Stimulated activated naive CD4-positive, alpha-beta T cell (primary cell): ENCODE data around the gene ARHGEF35.
"Not testable (repeated sequence)": the region's sequence is repeated elsewhere in the genome, so short reads cannot be mapped to it uniquely, and the experiment has no call there.

Experiments used
- DNase-seq, 6 experiments: peaks; one replicate each; lab custom pipeline; 2025; lab: John Stamatoyannopoulos, UW

The ARHGEF35 gene

DNA sequence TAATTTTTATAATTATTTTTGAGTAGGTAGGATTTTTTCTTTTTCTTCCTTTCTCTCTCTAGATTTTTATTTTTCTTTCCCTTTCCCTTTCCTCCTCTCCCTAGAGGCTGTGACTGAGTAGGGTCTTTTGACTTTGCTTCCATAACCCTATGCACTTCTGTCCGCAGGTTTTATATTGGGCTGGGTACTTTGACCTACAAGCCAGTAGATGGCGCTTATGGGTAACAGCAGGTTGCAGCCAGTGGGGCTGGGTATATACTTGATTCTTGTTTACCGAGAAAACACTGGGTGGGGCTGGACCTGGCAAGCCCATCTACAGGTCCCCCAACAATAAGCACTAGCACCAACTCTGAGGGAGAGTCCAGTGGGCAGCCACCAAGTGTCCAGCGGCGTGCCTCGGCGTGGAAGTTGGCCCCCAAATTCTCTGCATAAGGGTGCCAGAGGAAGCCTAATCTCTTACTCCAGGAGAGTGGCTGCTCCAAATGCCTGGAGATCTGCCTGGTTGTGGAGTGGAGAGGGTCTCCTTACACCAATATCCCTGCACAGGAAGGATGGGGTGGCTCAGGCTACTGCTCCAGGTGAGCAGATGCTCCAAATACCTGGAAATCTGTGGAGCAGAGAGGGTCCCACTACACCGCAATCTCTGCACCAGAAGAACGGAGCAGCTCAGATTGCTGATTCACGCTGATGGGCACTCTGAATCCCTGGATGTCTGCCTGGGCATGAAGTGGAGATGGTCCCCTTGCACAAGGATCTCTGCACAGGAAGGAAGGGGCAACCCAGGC, 17.1 kb downstream of the ARHGEF35 start:
- peak in 5 of 6 experiments; percentile 1 to 64 (median 9) for DNase-seq

DNA sequence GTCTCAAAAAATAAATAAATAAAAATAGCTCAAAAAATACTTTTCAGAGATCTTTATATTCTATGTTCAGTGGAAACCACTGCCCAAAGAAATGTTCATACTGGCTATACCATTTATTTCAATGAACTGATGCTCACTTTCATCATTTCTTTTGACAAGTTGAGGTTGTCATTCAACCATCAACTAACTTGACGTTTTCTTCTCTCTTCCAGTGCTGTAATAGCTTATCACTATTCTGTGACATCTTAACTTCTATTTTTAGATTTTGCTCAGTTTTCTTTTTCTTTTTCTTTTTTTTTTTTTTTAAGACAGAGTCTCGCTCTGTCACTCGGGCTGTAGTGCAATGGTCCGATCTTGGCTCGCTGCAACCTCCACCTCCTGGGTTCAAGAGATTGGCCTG, 21.0 kb downstream of the ARHGEF35 start:
- DNase-seq = no peak

DNA sequence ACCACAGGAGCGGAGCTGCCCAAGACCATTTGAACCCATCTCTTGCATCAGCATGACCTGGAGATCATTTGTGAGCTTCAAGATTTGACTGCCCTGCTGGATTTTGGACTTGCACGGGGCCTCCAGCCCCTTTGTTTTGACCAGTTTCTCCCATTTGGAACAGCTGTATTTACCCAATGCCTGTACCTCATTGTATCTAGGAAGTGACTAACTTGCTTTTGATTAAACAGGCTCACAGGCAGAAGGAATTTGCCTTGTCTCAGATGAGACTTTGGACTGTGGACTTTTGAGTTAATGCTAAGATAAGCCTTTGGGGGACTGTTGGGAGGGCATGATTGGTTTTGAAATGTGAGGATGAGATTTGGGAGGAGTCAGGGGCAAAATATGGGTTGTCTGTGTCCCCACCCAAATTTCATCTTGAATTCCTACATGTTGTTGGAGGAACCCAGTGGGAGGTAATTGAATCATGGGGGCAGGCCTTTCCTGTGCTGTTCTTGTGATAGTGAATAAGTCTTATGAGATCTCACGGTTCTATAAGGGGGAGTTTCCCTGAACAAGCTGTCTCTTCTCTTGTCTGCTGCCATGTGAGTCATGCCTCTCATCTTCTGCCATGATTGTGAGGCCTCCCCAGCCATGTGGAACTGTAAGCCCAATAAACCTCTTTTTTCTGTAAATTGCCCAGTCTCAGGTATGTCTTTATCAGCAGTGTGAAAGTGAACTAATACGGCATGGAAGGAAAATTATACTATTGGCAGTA, 23.9 kb downstream of the ARHGEF35 start:
- DNase-seq = not testable (repeated sequence)

DNA sequence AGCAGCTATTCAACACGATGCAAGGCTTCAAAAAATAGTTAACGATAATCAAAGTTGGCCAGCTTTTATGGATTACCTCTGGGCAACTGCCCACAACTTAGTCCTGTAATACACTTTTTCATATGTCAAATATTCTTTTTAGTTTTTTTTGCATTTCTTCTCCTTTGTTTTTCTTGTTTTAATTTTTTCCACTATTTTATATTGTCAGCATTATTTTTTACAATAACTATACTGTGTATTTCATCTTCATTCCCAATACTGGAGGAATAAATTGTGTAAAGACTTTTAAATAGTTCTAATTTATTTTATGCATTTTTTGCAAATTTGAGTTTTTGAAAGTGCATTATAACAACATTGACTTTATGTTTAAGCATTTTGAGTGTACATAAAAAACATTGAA, 30.8 kb downstream of the ARHGEF35 start:
- no peak for DNase-seq

DNA sequence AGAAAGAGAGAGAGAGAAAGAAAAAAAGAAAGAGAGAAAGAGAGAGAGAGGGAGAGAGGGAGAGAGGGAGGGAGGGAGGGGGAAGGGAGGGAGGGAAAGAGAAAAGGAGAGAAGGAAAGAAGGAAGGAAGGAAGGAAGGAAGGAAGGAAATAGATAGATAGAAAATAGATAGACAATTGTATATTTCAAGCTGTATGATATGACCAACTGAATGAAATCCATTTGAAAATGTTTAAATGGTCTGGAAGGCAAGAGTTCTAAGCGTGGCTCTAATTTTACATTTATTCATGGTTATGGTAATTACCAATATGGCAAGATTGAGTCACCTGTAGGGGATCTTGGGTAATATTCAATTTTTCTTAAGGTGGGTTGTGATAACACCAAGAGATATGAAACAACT, 36.8 kb downstream of the ARHGEF35 start:
- no peak for DNase-seq

DNA sequence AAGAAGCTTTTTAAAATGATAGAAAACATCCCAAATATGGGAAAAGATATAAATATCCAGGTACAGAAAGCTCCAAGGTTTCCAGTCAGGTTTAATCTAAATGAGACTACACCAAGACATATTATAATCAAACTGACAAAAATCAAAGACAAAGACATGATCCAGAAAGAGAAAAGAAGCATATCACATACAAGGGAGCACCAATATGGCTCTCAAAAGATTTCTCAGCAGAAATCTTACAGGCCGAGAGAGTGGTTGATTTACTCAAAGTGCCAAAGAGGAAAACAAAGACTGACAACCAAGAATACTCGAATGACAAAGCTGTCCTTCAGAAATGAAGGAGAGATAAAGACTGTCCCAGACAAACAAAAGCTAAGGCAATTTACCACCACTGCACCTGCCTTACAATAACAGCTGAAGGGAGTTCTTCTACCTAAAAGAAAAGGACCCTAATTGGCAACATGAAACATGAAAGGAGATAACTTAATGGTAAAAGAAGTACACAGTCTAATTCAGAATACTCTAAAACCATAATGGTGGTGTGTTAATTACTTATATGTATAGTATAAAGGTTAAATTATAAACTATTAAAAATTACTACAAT, 47.3 kb downstream of the ARHGEF35 start:
- no peak for DNase-seq

DNA sequence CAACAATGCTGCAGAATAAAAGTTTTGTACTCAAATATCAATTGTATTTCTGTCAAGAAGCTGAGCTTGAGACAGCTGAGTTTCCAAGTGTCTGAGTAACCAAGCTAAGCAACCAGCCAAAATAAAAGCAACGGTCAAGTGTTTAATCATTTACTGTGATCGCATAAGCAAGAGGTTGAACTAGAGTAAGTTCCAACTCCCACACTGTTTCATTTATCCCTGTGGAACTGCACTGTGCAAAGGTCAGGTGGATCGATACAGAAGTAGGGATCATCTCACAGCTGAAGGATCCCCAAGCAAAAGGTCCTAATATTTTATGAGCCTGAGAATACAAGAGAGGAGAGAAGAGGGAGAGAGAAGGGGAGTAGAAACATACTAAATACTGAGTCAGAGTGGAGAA, 51.2 kb downstream of the ARHGEF35 start:
- no peak for DNase-seq

DNA sequence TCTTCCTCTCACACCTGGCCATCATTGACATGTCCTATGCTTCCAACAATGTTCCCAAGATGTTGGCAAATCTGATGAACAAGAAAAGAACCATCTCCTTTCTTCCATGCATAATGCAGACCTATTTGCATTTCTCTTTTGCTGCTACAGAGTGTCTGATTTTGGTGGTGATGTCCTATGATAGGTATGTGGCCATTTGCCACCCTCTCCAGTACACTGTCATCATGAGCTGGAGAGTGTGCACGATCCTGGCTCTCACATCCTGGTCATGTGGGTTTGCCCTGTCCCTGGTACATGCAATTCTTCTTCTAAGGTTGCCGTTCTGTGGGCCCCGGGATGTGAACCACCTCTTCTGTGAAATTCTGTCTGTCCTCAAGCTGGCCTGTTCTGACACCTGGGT, 53.4 kb downstream of the ARHGEF35 start:
- no peak for DNase-seq

DNA sequence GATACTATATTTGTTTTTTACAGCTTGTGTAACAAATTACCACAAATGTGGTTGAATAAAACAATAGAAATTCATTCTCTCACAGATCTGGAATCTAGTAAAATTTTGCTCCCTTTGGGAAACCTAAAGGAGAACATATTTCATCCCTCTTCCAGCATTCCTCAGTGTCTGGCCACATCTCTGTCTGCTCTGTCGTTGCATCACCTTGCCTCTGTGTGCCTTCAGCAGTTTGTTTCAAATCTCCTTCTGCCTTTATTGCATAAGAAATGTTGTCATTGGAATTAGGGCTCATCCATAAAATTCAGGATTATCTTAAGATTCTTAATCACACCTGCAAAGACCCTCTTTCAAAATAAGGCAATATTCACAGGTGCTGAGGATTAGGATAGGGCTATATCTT, 58.1 kb downstream of the ARHGEF35 start:
- no peak for DNase-seq
